ENCODE data around the gene TTC7B. TPM values are rescaled to one million over a fixed set of nuclear protein-coding genes. Genes with fewer than 3 reads are reported as not detected.

TTC7B gene
- total RNA-seq, 1 experiment from 2014 or later: 30.3 TPM

DNA sequence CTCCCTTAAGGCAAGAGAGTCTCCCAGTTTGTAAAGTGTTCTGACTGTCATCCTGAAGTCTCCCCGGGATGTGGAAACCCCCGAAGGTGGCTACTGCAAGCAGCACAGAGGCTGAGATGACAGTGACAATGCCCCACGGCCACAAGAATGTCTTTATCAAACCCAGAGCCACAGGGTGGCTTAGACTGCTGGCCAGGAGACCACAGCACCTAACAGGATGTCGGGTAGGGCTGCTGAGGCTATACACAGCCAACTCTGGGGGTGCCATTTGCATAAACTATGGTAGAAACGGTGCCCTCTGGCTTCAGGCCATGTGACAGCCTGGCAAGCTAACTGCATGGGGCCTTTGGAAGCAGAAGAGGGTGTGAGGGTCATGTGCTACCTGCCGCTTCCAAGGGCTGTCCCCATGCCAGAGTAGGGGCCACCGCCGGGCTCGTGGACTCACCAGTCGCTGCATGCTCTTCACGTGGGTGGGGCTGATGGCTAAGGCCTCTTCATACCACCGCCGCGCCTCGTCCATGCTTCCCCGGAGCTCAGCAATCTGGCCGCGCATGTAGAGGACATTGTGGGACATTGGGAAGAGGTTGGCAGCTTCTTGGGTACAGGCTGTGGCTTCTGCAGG is 238.5 kb downstream of the TTC7B start:
- in situ Hi-C loops (cut with HindIII; ENCODE audit: low sequenced_read_pairs): no loop called here
- DNase-seq (ENCODE audit: low spot score): peak; percentile 80

DNA sequence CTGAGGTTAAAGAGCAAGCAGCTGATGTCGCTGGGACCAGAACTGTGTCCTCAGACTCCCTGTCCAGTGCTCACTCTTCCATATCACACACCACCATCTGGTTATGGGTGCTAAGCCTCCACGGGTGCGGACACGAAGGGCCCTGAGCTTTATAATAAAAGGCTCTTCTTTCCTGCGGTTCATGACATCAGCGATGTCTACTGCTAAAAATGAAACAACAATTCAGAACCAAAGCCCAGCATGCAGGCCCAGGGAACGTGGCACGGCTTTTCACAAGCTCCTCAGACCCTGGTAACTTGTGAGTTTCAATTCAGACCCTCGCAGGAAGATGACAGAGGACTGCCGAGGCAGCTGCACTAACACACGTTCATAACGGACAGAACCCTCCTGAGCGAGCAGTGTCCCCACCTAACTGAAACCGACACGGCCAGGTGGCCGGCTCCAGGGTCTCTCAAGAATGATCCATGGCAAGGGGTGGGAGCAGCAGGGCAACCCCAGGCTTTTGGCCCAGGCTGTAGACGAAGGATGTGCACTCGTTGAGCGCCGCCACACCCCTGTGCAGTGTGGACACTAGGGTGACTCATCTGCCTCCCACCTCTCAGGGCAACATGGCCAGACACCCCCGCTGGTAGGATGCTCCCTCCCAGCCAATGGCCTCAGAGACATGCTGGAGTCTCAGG is 239.1 kb downstream of the TTC7B start:
- DNase-seq (ENCODE audit: low spot score): peak; percentile 39
- in situ Hi-C loops (cut with HindIII; ENCODE audit: low sequenced_read_pairs): no loop called here

GRCh38 chr14:90576581-90576980 is 239.6 kb downstream of the TTC7B start:
- in situ Hi-C loops (cut with HindIII; ENCODE audit: low sequenced_read_pairs): no loop called here

GRCh38 chr14:90575781-90576180 is 240.4 kb downstream of the TTC7B start:
- peak; percentile 19 for DNase-seq (ENCODE audit: low spot score)
- in situ Hi-C loops (cut with HindIII; ENCODE audit: low sequenced_read_pairs): no loop called here

More at GRCh38 chr14:90576581-90576980, 239.6 kb downstream of the TTC7B start:
- no peak for DNase-seq (ENCODE audit: low spot score)

DNA sequence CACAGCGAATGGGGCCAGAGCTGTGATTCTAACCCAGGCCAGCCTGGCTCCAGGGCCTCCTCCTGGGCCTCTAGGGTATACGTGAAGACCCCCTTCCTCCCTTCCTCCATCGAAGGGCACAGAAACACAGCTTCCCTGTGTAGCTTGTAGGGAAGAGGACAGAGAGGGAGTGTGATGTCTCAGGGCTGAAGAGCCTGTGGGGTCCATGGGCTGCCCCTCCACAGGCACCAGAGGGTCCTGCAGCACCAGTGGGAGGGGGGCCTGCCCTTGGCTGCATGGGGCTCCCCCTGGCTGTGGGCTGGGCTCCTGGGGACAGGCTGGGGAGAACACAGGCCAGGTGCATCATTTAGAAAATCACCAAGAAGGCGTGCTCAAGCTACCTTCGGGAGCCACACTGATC is 240.9 kb downstream of the TTC7B start:
- DNase-seq (ENCODE audit: low spot score): no peak
- in situ Hi-C loops (cut with HindIII; ENCODE audit: low sequenced_read_pairs): no loop called here

DNA sequence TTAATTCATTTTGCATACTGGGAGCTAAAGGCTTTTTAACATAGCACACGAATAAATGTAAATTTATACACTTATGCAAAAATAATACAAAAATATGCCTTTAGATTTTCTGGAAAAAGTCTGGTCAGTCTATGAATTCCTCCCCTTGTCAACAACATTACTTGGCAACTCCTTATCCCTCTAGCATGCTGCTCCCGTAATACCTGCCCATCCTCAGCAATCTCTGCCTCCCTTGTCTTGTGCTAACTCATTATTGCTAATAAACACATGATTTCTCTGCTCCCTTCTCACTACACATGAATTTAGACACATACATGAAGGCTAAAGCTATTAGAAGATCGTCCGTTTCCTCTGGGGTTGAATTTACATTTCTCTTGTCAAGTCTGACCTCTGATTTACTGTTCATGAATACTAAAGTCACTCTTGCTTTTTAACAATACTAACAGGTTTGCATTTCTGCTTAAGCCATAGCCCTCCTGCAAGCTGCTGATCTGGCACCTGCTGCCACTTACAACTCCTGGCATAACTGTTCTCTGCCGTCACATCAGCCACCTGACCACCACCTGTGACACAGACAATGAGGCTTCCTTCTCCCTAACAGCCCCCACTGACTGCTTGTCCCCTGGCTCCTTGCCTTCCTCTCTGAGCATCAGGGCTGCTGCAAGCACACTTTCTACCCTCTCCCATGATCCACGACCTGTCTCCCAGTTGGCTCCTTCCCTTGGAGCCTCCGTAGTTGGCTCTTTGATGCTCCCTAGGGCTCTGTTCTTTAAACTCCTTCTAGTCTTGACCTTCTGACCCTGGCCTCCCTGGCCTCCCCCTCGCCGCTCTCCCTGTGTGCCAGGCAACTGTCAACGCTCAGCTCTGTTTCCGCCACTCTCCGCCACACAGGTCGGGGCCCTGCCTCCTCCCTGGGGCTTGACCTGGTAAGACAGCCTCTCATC is 241.8 kb downstream of the TTC7B start:
- in situ Hi-C loops (cut with HindIII; ENCODE audit: low sequenced_read_pairs): no loop called here
- peak; percentile 84 for DNase-seq (ENCODE audit: low spot score)

DNA sequence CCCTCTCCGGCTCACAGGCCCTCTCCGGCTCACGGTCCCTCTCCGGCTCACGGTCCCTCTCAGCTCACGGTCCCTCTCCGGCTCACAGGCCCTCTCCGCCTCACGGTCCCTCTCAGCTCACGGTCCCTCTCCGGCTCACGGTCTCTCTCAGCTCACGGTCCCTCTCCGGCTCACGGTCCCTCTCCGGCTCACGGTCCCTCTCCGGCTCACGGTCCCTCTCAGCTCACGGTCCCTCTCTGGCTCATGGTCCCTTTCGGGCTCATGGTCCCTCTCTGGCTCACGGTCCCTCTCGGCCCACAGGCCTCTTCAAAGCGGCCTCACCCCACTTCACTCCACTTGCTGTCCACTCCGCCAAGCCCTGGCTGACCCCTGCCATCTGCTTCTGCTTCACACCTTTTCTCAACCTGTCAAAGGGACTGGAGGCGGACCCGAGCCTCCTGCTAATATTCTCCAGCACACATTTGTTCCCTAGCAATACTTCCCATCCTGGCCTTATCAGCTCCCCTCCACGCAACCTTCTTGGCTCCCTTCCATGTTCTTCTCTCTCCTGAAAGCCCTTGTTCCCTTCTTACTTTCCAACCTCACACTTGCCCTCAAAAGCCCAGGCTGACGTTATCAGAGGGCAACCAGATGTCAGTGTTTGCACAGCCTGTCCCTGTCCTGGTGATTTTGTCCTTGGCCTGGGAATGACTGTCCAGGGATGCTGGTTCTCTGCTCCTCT is 242.7 kb downstream of the TTC7B start:
- peak; percentile 73 for DNase-seq (ENCODE audit: low spot score)
- in situ Hi-C loops (cut with HindIII; ENCODE audit: low sequenced_read_pairs): no loop called here

DNA sequence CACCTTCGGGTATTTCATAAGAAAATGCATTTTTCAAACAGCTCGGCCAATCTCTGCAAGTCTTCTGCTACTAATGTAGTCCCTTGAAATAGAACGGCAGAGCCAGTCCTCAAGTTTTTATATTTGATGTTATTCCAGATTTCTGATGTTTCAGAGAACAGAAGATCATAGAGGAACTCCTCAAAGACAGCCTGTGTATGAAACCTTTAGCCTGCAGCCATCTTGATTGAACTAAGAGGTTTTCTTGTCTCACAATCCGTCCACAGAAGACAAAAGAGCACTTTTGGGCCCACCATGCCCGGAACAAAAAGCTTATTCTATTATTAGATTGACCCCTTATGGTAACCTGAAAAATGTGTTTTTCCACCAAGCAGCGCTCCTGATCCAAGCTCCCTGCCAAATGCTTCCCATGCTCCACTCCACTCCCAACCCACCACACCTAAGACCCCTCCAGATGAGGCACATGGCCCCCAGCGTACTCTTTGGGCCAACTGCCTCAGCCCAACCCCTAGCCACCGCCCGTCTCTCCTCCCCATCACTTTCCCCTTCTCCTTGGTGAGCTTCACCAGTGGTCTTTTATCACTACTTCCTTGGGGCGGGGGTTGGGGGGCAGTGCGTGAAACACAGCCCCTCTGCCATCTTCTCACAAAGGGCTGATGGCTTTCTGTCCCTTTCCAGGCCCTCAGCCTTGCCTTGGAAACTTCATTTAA is 243.6 kb downstream of the TTC7B start:
- no peak for DNase-seq (ENCODE audit: low spot score)
- in situ Hi-C loops (cut with HindIII; ENCODE audit: low sequenced_read_pairs): no loop called here

GRCh38 chr14:90571149-90571947 is 244.9 kb downstream of the TTC7B start:
- DNase-seq (ENCODE audit: low spot score): no peak
- in situ Hi-C loops (cut with HindIII; ENCODE audit: low sequenced_read_pairs): no loop called here

GRCh38 chr14:90570461-90570860 is 245.8 kb downstream of the TTC7B start:
- in situ Hi-C loops (cut with HindIII; ENCODE audit: low sequenced_read_pairs): no loop called here
- no peak for DNase-seq (ENCODE audit: low spot score)

- DNase-seq (ENCODE audit: low spot score): no peak
- in situ Hi-C loops (cut with HindIII; ENCODE audit: low sequenced_read_pairs): no loop called here
These were observed 246.4 kb downstream of the TTC7B start for GRCh38 chr14:90569606-90570387.

- in situ Hi-C loops (cut with HindIII; ENCODE audit: low sequenced_read_pairs): no loop called here
- no peak for DNase-seq (ENCODE audit: low spot score)
These were observed 247.0 kb downstream of the TTC7B start for GRCh38 chr14:90569201-90569600.

- in situ Hi-C loops (cut with HindIII; ENCODE audit: low sequenced_read_pairs): no loop called here
- DNase-seq (ENCODE audit: low spot score): peak; percentile 77
These were observed 247.8 kb downstream of the TTC7B start for GRCh38 chr14:90568405-90568804.

DNA sequence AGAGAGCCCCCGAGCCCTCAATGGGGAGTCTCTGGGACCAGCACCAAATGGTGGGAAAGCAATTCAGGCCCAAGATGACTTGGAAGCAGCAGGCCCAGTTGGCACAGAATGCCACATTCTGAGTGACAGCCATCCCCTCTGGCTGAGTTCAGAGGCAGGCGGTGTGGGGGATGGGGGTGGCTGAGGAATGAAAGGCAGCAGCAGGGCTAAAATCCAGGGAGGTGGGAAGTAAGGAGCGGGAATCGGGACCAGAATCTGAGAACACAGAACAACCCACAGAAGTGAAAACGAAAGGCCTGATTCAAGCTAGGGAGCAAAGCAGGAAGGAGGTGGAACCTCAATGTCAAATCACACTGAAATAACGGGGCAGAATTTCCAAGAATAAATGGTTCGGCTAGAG is 248.2 kb downstream of the TTC7B start:
- in situ Hi-C loops (cut with HindIII; ENCODE audit: low sequenced_read_pairs): no loop called here
- peak; percentile 60 for DNase-seq (ENCODE audit: low spot score)

DNA sequence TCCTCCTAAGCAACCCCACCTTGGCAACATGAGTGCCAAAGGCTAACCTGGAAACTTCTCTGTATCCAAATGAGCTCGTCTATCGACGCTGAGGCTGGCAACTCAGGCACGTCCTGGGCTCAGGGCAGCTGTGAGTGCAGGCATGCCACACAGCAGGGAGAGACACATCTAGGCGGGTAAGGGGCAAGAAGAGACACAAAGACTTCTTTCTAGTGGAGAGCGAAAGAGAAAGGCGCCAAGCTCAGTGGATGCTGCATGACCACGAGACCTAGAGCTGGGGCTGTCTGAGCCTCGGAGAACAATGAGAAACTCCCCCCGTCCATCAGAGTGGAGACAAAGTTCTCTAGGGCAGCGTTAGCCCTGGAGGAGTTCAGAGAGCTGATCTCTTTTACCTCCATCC is 249.0 kb downstream of the TTC7B start:
- in situ Hi-C loops (cut with HindIII; ENCODE audit: low sequenced_read_pairs): no loop called here
- no peak for DNase-seq (ENCODE audit: low spot score)

DNA sequence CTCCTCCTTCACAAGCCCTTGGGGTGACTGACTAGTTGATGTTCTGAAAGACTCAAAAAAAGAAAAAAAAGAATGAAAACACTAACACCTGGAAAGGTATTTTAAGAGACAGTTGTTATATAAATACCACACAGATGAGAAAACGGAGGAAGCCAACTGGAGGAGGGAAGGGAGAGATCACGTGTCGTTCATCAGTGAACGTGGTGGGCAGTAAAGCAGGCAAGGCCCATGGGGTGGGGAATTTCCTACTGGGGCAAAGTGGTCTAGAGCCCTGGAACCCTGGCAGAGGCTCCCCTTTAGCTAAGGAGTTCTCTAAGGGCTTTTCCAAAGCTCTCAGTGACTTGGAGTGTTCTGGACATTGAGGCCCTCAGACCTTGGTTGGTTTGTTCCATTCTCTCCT is 249.7 kb downstream of the TTC7B start:
- DNase-seq (ENCODE audit: low spot score): no peak
- in situ Hi-C loops (cut with HindIII; ENCODE audit: low sequenced_read_pairs): no loop called here

DNA sequence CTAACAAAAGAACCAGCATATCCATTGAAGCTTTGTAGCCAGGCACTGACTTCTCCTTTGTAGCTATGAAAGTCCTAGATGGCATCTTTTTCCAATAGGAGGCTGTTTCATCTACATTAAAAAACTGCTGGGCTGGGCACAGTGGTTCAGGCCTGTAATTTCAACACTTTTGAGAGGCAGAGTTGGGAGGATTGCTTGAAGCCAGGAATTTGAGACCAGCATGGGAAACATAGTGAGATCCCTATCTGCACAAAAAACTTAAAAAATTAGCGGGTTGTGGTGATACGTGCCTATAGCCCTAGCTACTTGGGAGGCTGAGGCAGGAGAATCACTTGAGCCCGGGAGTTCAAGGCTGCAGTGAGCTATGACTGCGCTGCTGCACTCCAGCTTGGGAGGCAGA is 251.7 kb downstream of the TTC7B start:
- DNase-seq (ENCODE audit: low spot score): no peak
- in situ Hi-C loops (cut with HindIII; ENCODE audit: low sequenced_read_pairs): no loop called here
